GM23338 (cell line): Measurements from ENCODE around the gene NAA20. TPM values are rescaled to one million over a fixed set of nuclear protein-coding genes. Genes with fewer than 3 reads are reported as not detected.

ENCODE experiments used
- ATAC-seq: fragments of 200-7000 bp; cut with Tn5 transposase; 3 replicates; pipeline ENCODE4 v1.9.1; 2020
- DNase-seq: peaks from one replicate; pipeline ENCODE4 v3.0.0-alpha.2; 2015; ENCODE audit warnings: low spot score
- H2AFZ ChIP-seq: fragments of 200-600 bp; sonication (generic); 2 replicates; pipeline ENCODE4 v1.8.0; 2016; ENCODE audit warnings: antibody characterized with exemption, mild to moderate bottlenecking, moderate library complexity
- H3F3A ChIP-seq: fragments of 200-600 bp; sonication (generic); replicated peaks from 2 replicates; pipeline ENCODE4 v1.8.0; 2017; ENCODE audit warnings: antibody characterized with exemption, mixed run types, low read depth
- H3K27ac ChIP-seq: fragments of 200-600 bp; sonication (generic); 2 replicates; pipeline ENCODE4 v1.6.1; 2016; ENCODE audit warnings: low read depth
- H3K27me3 ChIP-seq: fragments of 200-600 bp; sonication (generic); 2 replicates; pipeline ENCODE4 v1.8.0; 2016; ENCODE audit warnings: mild to moderate bottlenecking, mixed run types, moderate library complexity; ENCODE audit not compliant: insufficient read depth
- H3K36me3 ChIP-seq: fragments of 200-600 bp; sonication (generic); 2 replicates; pipeline ENCODE4 v1.8.0; 2016; ENCODE audit warnings: mild to moderate bottlenecking; ENCODE audit not compliant: insufficient read depth
- H3K4me1 ChIP-seq: fragments of 200-600 bp; sonication (generic); 2 replicates; pipeline ENCODE4 v1.8.0; 2016; ENCODE audit warnings: mild to moderate bottlenecking, moderate library complexity; ENCODE audit not compliant: insufficient read depth
- H3K4me2 ChIP-seq: fragments of 200-600 bp; sonication (generic); 2 replicates; pipeline ENCODE4 v1.7.1; 2017; ENCODE audit warnings: mixed run types
- H3K4me3 ChIP-seq: fragments of 200-600 bp; sonication (generic); 2 replicates; pipeline ENCODE4 v1.6.1; 2016; ENCODE audit warnings: mixed run types
- H3K79me2 ChIP-seq: fragments of 200-600 bp; sonication (generic); replicated peaks from 2 replicates; pipeline ENCODE4 v1.8.0; 2017; ENCODE audit warnings: mild to moderate bottlenecking; ENCODE audit not compliant: insufficient read depth
- H3K9me2 ChIP-seq: fragments of 200-600 bp; sonication (generic); 2 replicates; pipeline ENCODE4 v1.8.0; 2017; ENCODE audit not compliant: insufficient read depth
- H4K20me1 ChIP-seq: fragments of 200-600 bp; sonication (generic); replicated peaks from 2 replicates; pipeline ENCODE4 v1.8.0; 2017; ENCODE audit warnings: mild to moderate bottlenecking; ENCODE audit not compliant: insufficient read depth
- H3K27ac Mint-ChIP-seq: 2 replicates; pipeline ENCODE4 v1.8.0; 2020; ENCODE audit warnings: inconsistent platforms, mild to moderate bottlenecking, moderate library complexity, mixed read lengths
- H3K27me3 Mint-ChIP-seq: 3 replicates; pipeline ENCODE4 v1.8.0; 2022; ENCODE audit warnings: low read depth, mild to moderate bottlenecking, moderate library complexity, mixed read lengths, inconsistent platforms; ENCODE audit not compliant: insufficient read depth, poor library complexity
- H3K36me3 Mint-ChIP-seq: 3 replicates; pipeline ENCODE4 v1.8.0; 2021; ENCODE audit warnings: low read depth, mild to moderate bottlenecking, inconsistent platforms, moderate library complexity, mixed read lengths
- H3K4me1 Mint-ChIP-seq: 3 replicates; pipeline ENCODE4 v1.8.0; 2020; ENCODE audit warnings: mild to moderate bottlenecking, inconsistent platforms, mixed read lengths
- H3K4me3 Mint-ChIP-seq: 3 replicates; pipeline ENCODE4 v1.8.0; 2021; ENCODE audit warnings: moderate library complexity, mild to moderate bottlenecking, inconsistent platforms, mixed read lengths
- H3K9me3 Mint-ChIP-seq: 3 replicates; pipeline ENCODE4 v1.8.0; 2020; ENCODE audit warnings: moderate library complexity, mild to moderate bottlenecking, inconsistent platforms, mixed read lengths
- CREB1 ChIP-seq: fragments of 250-450 bp; sonication (Bioruptor Pico); IDR thresholded peaks from 2 replicates; pipeline ENCODE4 v1.5.0; 2020; ENCODE audit warnings: low read depth, mild to moderate bottlenecking, moderate library complexity
- ETS1 ChIP-seq: IDR thresholded peaks from 2 replicates; pipeline ENCODE4 v1.6.1; 2016; ENCODE audit warnings: antibody characterized with exemption
- EZH2 ChIP-seq: fragments of 200-600 bp; sonication (generic); IDR thresholded peaks from one replicate; pipeline ENCODE4 v1.8.0; 2017; ENCODE audit warnings: antibody characterized with exemption, mild to moderate bottlenecking, low read depth; ENCODE audit not compliant: unreplicated experiment
- EZH2phosphoT487 ChIP-seq: fragments of 200-600 bp; sonication (generic); IDR thresholded peaks from one replicate; pipeline ENCODE4 v1.8.1; 2018; ENCODE audit warnings: antibody characterized with exemption; ENCODE audit not compliant: unreplicated experiment
- JUNB ChIP-seq: IDR thresholded peaks from one replicate; pipeline ENCODE4 v1.6.1; 2016; ENCODE audit warnings: antibody characterized with exemption; ENCODE audit not compliant: unreplicated experiment
- POLR2AphosphoS5 ChIP-seq: IDR thresholded peaks from 2 replicates; pipeline ENCODE4 v1.6.1; 2016; ENCODE audit warnings: antibody characterized with exemption, low read depth
- REST ChIP-seq: IDR thresholded peaks from one replicate; pipeline ENCODE4 v1.6.1; 2018; ENCODE audit warnings: antibody characterized with exemption; ENCODE audit not compliant: unreplicated experiment
- STAT1 ChIP-seq: IDR thresholded peaks from one replicate; pipeline ENCODE4 v1.6.1; 2016; ENCODE audit warnings: antibody characterized with exemption; ENCODE audit not compliant: unreplicated experiment
- ZNF114 ChIP-seq: fragments of 250-450 bp; sonication (Bioruptor Pico); IDR thresholded peaks from 2 replicates; pipeline ENCODE4 v1.5.0; 2020; ENCODE audit warnings: mild to moderate bottlenecking, moderate library complexity
- ZNF331 ChIP-seq: fragments of 250-450 bp; sonication (Bioruptor Pico); IDR thresholded peaks from 2 replicates; pipeline ENCODE4 v1.5.0; 2020; ENCODE audit warnings: low read depth, mild to moderate bottlenecking, moderate library complexity
- polyA plus RNA-seq: library from polyadenylated mRNA; unstranded; fragments of >200 nt; fragmentation: Nextera tagmentation; extraction: Ambion mirVana; gene quantifications from 2 replicates; pipeline ENCODE4 v1.2.1, GENCODE V29; 2016
- total RNA-seq: library from RNA; depleted of rRNA; stranded (reverse); fragments of >200 nt; shearing (Covaris generic); gene quantifications from 2 replicates; pipeline ENCODE4 v1.2.3, GENCODE V29; 2014

Gene NAA20
- total and polyA plus RNA-seq, 2 experiments from 2014 or later = 28.7 to 117 TPM

GRCh38 chr20:20073801-20074371 is 56.7 kb downstream of the NAA20 start:
- H3K4me2 ChIP-seq = no peak overlapping the region
- TF ChIP-seq REST = no peak
- Mint-ChIP-seq H3K27me3 (peaks cover 2% of the 10 kb centered on the region), H3K9me3 (no peaks in the 10 kb centered on the region), H3K4me1 (peaks cover 19% of the 10 kb centered on the region), H3K36me3 (no peaks in the 10 kb centered on the region), H3K4me3 (no peak overlapping the region), H3K27ac (no peak overlapping the region)
- ATAC-seq (no peak), DNase-seq (no peak)
- peaks cover 4% of the 10 kb centered on the region; the same call in 1 of the 2 replicates for H3K9me2 ChIP-seq
- peak overlapping the region; percentile 72; the same call in 1 of the 2 replicates for H2AFZ ChIP-seq
- H3K79me2 ChIP-seq = no peaks in the 10 kb centered on the region
- no peaks in the 10 kb centered on the region for H3F3A ChIP-seq
- 0 out of 2 replicates have a peak, but pooled peaks cover 6% of the 10 kb centered on the region for H4K20me1 ChIP-seq
- H3K36me3 ChIP-seq = no peaks in the 10 kb centered on the region
- H3K27me3 ChIP-seq = no peaks in the 10 kb centered on the region
- peaks cover 13% of the 10 kb centered on the region for H3K4me1 ChIP-seq
- no peak overlapping the region for H3K27ac ChIP-seq
- H3K4me3 ChIP-seq = no peak overlapping the region

- no peaks in the 10 kb centered on the region for H3K36me3 Mint-ChIP-seq
- no peak overlapping the region for H3K27ac Mint-ChIP-seq
- Histone ChIP-seq H3F3A (no peaks in the 10 kb centered on the region), H3K4me2 (no peak overlapping the region), H3K4me3 (no peak overlapping the region), H3K27me3 (no peaks in the 10 kb centered on the region), H3K27ac (no peak overlapping the region), H4K20me1 (0 out of 2 replicates have a peak, but pooled peaks cover 6% of the 10 kb centered on the region), H3K79me2 (no peaks in the 10 kb centered on the region), H3K9me2 (peaks cover 4% of the 10 kb centered on the region; the same call in 1 of the 2 replicates), H3K36me3 (no peaks in the 10 kb centered on the region), H2AFZ (no peak overlapping the region), H3K4me1 (peaks cover 21% of the 10 kb centered on the region)
- H3K9me3 Mint-ChIP-seq = no peaks in the 10 kb centered on the region
- peaks cover 27% of the 10 kb centered on the region for H3K4me1 Mint-ChIP-seq
- peaks cover 2% of the 10 kb centered on the region for H3K27me3 Mint-ChIP-seq
- H3K4me3 Mint-ChIP-seq = no peak overlapping the region
- ATAC-seq (no peak), DNase-seq (no peak)
- TF ChIP-seq EZH2 = no peak
- TF ChIP-seq ZNF331 (CRISPR knock-in tag) = no peak
- TF ChIP-seq ZNF114 = no peak
- TF ChIP-seq JUNB = no peak
- no peak for TF ChIP-seq REST
- TF ChIP-seq STAT1 = no peak
- TF ChIP-seq ETS1 = no peak
- TF ChIP-seq POLR2AphosphoS5 = no peak
- no peak for TF ChIP-seq EZH2phosphoT487
- no peak for TF ChIP-seq CREB1 (CRISPR knock-in tag)
Measured at GRCh38 chr20:20075032-20075431, 57.9 kb downstream of the NAA20 start.
